Bronchial epithelial cell (primary cell): Measurements from ENCODE around the gene MGAT5. TPM values are rescaled to one million over a fixed set of nuclear protein-coding genes. Genes with fewer than 3 reads are reported as not detected.
A peak's percentile ranks its signal among the peaks of the same experiment; 100 is the strongest.

ENCODE experiments used
- DNase-seq: peaks from one replicate; pipeline ENCODE4 v3.0.0-alpha.2; 2010; ENCODE audit warnings: low read depth
- FAIRE-seq: peaks from 2 replicates; lab custom pipeline; 2011; peaks lifted over from hg19 to GRCh38; lab: Jason Lieb, UNC
- H3K27me3 ChIP-seq: 2 replicates; pipeline ENCODE4 v1.5.1; 2011; ENCODE audit warnings: low read length; ENCODE audit not compliant: control insufficient read depth, insufficient read depth
- H3K36me3 ChIP-seq: 2 replicates; pipeline ENCODE4 v1.5.1; 2011; ENCODE audit warnings: low read length; ENCODE audit not compliant: control insufficient read depth, insufficient read depth
- H3K4me3 ChIP-seq: 2 replicates; pipeline ENCODE4 v1.5.1; 2011; ENCODE audit warnings: mild to moderate bottlenecking, low read depth, low read length, control low read depth
- total RNA-seq: library from RNA; depleted of rRNA; stranded (reverse); fragments of >200 nt; gene quantifications from 2 replicates; pipeline ENCODE4 v1.2.1, GENCODE V29; 2014
- TF ChIP-seq, protein P1 (sequence below): IDR thresholded peaks from 2 replicates; pipeline ENCODE4 v1.5.1; 2011; ENCODE audit warnings: mild to moderate bottlenecking, moderate library complexity, low read length, control low read depth, inconsistent platforms; ENCODE audit not compliant: insufficient read depth, severe bottlenecking

MGAT5 gene
- total RNA-seq, 1 donor from 2014 or later: 48.7 TPM

DNA sequence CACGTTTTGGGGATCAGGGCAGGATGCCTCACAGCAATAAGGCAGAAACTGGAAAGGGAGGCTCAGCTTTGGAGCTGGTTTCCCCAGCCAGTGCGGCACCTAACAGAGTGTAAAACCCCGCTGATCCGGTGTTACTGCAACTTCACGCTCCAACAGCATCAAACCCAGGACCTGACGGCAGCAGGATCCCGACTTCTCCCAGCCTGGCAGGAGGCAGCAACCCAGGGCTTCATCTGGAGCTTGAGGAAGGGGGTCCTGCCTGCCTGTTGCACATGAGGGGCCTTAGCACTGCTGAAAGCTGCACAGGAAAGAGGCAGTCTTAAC lies 209.8 kb downstream of the MGAT5 start:
- Histone ChIP-seq H3K36me3 (no peaks in the 10 kb centered on the region), H3K27me3 (no peaks in the 10 kb centered on the region), H3K4me3 (no peak overlapping the region)
- TF ChIP-seq, protein P1, sequence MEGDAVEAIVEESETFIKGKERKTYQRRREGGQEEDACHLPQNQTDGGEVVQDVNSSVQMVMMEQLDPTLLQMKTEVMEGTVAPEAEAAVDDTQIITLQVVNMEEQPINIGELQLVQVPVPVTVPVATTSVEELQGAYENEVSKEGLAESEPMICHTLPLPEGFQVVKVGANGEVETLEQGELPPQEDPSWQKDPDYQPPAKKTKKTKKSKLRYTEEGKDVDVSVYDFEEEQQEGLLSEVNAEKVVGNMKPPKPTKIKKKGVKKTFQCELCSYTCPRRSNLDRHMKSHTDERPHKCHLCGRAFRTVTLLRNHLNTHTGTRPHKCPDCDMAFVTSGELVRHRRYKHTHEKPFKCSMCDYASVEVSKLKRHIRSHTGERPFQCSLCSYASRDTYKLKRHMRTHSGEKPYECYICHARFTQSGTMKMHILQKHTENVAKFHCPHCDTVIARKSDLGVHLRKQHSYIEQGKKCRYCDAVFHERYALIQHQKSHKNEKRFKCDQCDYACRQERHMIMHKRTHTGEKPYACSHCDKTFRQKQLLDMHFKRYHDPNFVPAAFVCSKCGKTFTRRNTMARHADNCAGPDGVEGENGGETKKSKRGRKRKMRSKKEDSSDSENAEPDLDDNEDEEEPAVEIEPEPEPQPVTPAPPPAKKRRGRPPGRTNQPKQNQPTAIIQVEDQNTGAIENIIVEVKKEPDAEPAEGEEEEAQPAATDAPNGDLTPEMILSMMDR: no peak
- FAIRE-seq (no peak), DNase-seq (no peak)

DNA sequence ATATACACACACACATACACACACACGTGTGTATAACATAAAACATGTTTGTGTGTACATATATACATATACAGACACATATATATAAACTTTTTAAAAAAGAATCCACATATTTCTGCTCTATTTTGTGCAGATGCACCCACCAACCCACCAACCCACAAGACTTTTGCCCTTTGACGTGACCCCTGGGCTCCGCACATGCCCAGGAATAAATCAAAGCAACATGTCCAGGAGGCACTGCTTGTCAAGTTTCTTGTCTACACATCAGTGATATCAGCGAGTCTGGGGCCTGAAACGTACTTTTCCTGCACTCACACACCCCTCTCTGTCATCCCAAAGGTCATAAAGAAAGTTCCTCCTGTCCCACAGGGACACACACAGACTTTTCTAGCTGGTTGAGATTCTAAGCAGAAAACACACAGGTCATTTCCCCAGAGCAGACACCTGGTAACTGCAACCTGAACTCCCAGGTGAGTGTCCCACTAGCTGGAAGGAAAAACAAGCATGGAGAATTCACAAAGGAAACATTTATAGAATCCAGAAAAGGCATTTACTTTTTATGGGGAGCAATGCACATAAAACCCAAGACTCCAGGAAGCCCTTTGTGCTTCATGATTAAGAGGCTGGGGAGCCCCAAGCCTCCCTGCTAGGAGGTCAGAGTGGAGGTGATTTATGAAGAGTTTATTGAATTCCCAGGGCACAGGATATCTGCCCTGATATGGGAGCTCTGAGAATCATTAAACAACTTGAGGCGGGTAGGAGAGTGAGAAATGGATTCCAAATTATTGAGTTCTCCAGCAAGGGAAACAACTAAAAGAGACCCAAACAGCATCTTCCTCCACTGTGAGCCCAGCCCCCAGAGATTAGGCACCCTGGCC lies 211.6 kb downstream of the MGAT5 start:
- DNase-seq (no peak), FAIRE-seq (no peak)
- H3K4me3 ChIP-seq: no peak overlapping the region
- H3K36me3 ChIP-seq: no peaks in the 10 kb centered on the region
- H3K27me3 ChIP-seq: no peaks in the 10 kb centered on the region
- TF ChIP-seq, protein P1: no peak

DNA sequence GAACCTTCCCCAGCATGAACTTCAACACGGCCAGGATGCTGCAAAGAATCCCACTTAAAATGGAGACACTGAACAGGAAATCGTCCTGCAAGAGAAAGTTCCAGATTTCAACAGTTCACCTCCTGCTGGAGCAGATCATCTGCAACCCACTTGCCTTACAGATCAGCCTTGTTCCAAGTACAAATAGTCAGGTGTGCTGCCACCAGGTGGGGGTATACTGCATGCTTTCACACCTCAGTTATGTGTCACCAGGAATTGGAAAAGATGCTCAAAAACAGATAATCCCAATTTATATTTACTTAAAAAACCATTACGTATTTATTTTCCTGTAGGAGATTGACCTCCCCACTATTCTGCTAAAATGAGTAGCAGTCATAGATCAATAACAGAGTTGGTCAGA lies 212.3 kb downstream of the MGAT5 start:
- no peak overlapping the region for H3K4me3 ChIP-seq
- no peaks in the 10 kb centered on the region for H3K27me3 ChIP-seq
- TF ChIP-seq, protein P1: peak; percentile 50
- DNase-seq (peak; percentile 53), FAIRE-seq (peak; percentile 36)
- no peaks in the 10 kb centered on the region for H3K36me3 ChIP-seq

DNA sequence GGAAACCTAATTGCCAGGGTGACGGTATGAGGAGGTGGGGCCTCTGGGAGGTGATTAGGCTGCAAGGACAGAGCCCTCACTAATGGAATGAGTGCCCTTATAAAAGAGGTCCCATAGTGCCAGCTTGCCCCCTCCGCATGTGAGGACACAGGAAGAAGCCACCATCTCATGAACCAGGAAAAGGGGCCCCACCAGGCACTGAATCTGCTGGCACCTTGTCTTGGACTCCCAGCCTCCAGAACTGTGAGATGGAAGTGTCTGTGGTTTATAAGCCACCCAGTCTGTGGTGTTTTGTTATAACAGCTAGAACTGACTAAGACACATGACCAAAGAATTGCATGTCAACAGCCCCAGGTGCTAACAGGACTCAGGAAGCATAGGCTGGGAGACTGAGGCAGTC lies 214.3 kb downstream of the MGAT5 start:
- Histone ChIP-seq H3K27me3 (no peaks in the 10 kb centered on the region), H3K36me3 (no peaks in the 10 kb centered on the region), H3K4me3 (no peak overlapping the region)
- TF ChIP-seq, protein P1: no peak
- no peak for DNase-seq
- no peak for FAIRE-seq

DNA sequence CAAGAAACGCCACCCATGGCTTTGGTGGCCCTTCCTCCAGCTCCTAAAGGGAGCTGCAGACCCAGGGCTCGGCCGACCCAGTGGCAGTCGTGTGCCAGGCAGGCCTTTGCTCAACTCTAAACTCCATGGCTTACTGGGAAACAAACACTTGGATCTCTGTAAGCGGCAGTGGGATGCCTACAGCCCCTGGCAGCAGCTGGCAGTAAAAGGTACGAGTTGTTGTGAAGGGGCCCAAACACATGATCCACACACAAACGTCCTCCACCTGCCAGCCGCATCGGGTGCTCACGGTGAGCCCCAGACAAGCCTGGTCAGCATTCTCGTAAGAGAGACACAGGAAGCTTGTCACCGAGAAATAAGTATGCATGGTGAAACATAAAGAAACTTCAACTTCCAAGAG lies 214.9 kb downstream of the MGAT5 start:
- H3K27me3 ChIP-seq: no peaks in the 10 kb centered on the region
- no peak for DNase-seq
- H3K36me3 ChIP-seq: no peaks in the 10 kb centered on the region
- H3K4me3 ChIP-seq: no peak overlapping the region
- FAIRE-seq: no peak
- TF ChIP-seq, protein P1: no peak
